ENCODE results near the gene ACTA2.

ACTA2 gene

DNA sequence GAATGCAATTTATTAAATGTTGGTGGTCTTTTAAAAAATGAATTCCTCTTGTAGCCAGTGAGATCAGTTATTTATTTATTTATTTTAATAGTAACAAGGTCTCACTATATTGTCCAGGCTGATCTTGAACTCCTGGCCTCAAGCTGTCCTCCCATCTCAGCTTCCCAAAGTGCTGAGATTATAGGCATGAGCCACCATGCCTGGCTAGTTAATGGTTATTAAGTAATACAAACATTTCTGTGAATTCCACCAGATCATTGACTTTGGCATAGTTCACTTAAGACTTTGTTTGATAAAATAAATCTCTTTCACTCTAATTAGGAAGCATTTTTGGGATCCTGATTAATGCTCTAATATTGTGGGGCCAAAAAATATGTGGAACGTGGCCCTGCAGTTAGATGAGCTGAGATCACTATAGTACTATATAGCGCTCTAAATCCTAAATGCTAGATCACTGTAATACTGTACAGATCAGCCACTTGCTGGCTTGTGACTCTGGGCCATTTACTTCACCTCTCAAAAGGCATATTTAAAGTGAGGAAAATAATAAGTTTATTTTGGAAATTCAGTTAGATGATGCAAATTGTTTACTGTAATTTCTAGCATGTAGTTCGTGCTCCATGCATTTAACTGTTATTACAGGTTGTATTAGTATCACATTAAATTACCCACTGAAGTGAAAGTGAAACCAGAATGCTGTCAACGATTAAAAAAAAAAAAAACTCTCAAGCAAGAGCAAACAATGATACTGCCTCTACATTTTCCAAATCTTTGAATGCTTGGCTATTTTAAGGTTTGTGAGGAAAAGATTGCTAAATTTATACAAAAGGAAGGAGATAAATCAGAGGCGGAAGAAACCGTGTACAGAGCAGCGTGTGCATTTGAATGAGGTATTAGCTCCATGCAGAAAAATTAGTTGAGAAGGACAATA lies 22.1 kb upstream of the ACTA2 start:
- Histone ChIP-seq H3K27me3 (ENCODE audit: control insufficient read depth, insufficient read depth, low read length) (no peaks in the 10 kb centered on the region), H3K4me1 (no peaks in the 10 kb centered on the region), H3K79me2 (no peaks in the 10 kb centered on the region), H3K9ac (no peak overlapping the region), H2AFZ (peak overlapping the region; percentile 30), H3K36me3 (ENCODE audit: control insufficient read depth, insufficient read depth, low read length) (no peaks in the 10 kb centered on the region), H3K4me2 (ENCODE audit: low read length) (peak overlapping the region; percentile 53), H3K27ac (no peak overlapping the region), H3K4me3 (ENCODE audit: low read depth, low read length) (peak overlapping the region; percentile 43), H3K9me3 (ENCODE audit: control insufficient read depth, low read length) (no peaks in the 10 kb centered on the region)
- no peak for TF ChIP-seq CTCF (IDR thresholded peaks at IDR 0.05)

GRCh38 chr10:88974012-88974411 lies 21.4 kb upstream of the ACTA2 start:
- Histone ChIP-seq H3K27me3 (ENCODE audit: control insufficient read depth, insufficient read depth, low read length) (no peaks in the 10 kb centered on the region), H2AFZ (no peak overlapping the region), H3K27ac (no peak overlapping the region), H3K9ac (no peak overlapping the region), H3K4me2 (ENCODE audit: low read length) (no peak overlapping the region), H3K9me3 (ENCODE audit: control insufficient read depth, low read length) (no peaks in the 10 kb centered on the region), H3K4me1 (no peaks in the 10 kb centered on the region), H3K4me3 (ENCODE audit: low read depth, low read length) (no peak overlapping the region), H3K36me3 (ENCODE audit: control insufficient read depth, insufficient read depth, low read length) (no peaks in the 10 kb centered on the region), H3K79me2 (no peaks in the 10 kb centered on the region)
- TF ChIP-seq CTCF (IDR thresholded peaks at IDR 0.05): no peak

DNA sequence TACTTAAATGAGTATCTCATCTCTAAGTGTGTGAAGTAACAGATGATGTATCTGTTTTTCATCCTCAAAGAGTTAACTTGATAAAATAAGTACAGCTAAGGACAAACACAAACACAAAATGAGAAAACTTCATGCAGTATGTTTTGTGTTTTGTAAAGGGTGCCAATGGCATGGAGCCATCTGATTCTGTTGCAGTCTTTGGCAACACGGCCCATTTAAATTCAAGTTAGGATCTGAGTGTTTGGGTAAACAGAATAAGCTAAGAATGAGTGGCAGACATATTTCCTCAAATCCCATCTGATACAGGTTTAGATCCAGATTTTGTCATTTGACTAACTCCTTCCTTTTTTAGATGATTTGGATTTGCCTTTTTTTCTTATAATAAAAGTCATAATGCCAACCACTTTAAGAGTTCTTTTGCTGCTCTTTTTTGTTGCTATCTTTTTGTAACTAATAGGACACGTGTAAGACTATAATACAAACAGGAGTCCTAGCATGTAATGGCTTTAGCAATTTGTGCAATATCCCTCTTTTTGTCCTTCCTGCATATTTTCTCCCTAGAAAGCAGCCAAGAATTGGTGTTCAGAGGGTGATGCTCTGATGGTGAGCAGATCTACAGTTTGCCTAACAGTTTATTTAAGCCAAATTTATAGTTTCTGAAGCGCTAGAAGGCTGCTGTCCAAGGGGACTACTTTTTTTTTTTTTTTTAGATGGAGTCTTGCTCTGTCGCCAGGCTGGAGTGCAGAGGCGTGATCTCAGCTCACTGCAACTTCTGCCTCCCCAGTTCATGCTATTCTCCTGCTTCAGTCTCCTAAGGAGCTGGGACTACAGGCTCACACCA lies 18.9 kb upstream of the ACTA2 start:
- H3K27me3 ChIP-seq (ENCODE audit: control insufficient read depth, insufficient read depth, low read length): no peaks in the 10 kb centered on the region
- no peak overlapping the region for H3K9ac ChIP-seq
- H3K4me3 ChIP-seq (ENCODE audit: low read depth, low read length): no peak overlapping the region
- H3K79me2 ChIP-seq: no peaks in the 10 kb centered on the region
- no peaks in the 10 kb centered on the region for H3K4me1 ChIP-seq
- H3K36me3 ChIP-seq (ENCODE audit: control insufficient read depth, insufficient read depth, low read length): no peaks in the 10 kb centered on the region
- no peak overlapping the region for H3K27ac ChIP-seq
- no peak for TF ChIP-seq CTCF (IDR thresholded peaks at IDR 0.05)
- H2AFZ ChIP-seq: no peak overlapping the region
- no peak overlapping the region for H3K4me2 ChIP-seq (ENCODE audit: low read length)
- H3K9me3 ChIP-seq (ENCODE audit: control insufficient read depth, low read length): no peaks in the 10 kb centered on the region

- H3K4me2 ChIP-seq (ENCODE audit: low read length): no peak overlapping the region
- no peak overlapping the region for H2AFZ ChIP-seq
- H3K4me3 ChIP-seq (ENCODE audit: low read depth, low read length): no peak overlapping the region
- H3K27me3 ChIP-seq (ENCODE audit: control insufficient read depth, insufficient read depth, low read length): no peaks in the 10 kb centered on the region
- no peaks in the 10 kb centered on the region for H3K79me2 ChIP-seq
- H3K36me3 ChIP-seq (ENCODE audit: control insufficient read depth, insufficient read depth, low read length): no peaks in the 10 kb centered on the region
- no peak for TF ChIP-seq CTCF (IDR thresholded peaks at IDR 0.05)
- no peak overlapping the region for H3K27ac ChIP-seq
- H3K9me3 ChIP-seq (ENCODE audit: control insufficient read depth, low read length): no peaks in the 10 kb centered on the region
- no peak overlapping the region for H3K9ac ChIP-seq
- no peaks in the 10 kb centered on the region for H3K4me1 ChIP-seq
Observed at GRCh38 chr10:88968391-88968790, 15.8 kb upstream of the ACTA2 start.
